Esophagus muscularis mucosa (tissue), 4 donors: ENCODE data around the gene ARHGDIG. TPM values are rescaled to one million over a fixed set of nuclear protein-coding genes. Genes with fewer than 3 reads are reported as not detected.

ENCODE experiments used
- DNase-seq: peaks from one replicate; pipeline ENCODE4 v3.0.0-alpha.2; 2017; ENCODE audit errors: extremely low spot score
- H3K27ac ChIP-seq, 4 donors: fragments of 200-600 bp; sonication (generic); replicated peaks in 1 of 4; 1 replicate in 3 of 4; 2 replicates in 1 of 4; pipeline ENCODE4 v1.5.1; 2016 to 2019; ENCODE audit warnings: mild to moderate bottlenecking in 1 of 4
- H3K27me3 ChIP-seq, 4 donors: fragments of 200-600 bp; sonication (generic); one replicate each; pipeline versions ENCODE4 v1.5.1 to v1.6.0; 2016 to 2019
- H3K36me3 ChIP-seq, 4 donors: fragments of 200-600 bp; sonication (generic); one replicate each; pipeline ENCODE4 v1.5.1; 2016 to 2019
- H3K4me1 ChIP-seq, 4 donors: fragments of 200-600 bp; sonication (generic); one replicate each; pipeline ENCODE4 v1.5.1; 2016 to 2019
- H3K4me3 ChIP-seq, 4 donors: fragments of 200-600 bp; sonication (generic); 1 replicate in 2 of 4; 2 replicates in 2 of 4; pipeline ENCODE4 v1.5.1; 2016 to 2019; ENCODE audit warnings: mild to moderate bottlenecking in 4 of 4, moderate library complexity in 1 of 4
- H3K9me3 ChIP-seq, 4 donors: fragments of 200-600 bp; sonication (generic); 1 replicate in 3 of 4; 2 replicates in 1 of 4; pipeline ENCODE4 v1.5.1; 2016 to 2019
- CTCF ChIP-seq, 3 experiments: fragments of 200-600 bp in 2 of 3; fragments of 450-650 bp in 1 of 3; sonication (generic) in 2 of 3; IDR thresholded peaks; one replicate each; pipeline ENCODE4 v1.5.1; 2017 to 2019; ENCODE audit warnings: antibody characterized with exemption in 3 of 3, mild to moderate bottlenecking in 2 of 3, moderate library complexity in 1 of 3
- EP300 ChIP-seq: sonication (generic); formaldehyde crosslinking; IDR thresholded peaks from one replicate; pipeline ENCODE4 v1.6.1; 2017; ENCODE audit warnings: antibody characterized with exemption
- POLR2A ChIP-seq: fragments of 450-650 bp; IDR thresholded peaks from one replicate; pipeline ENCODE4 v1.6.1; 2017; ENCODE audit warnings: antibody characterized with exemption, moderate library complexity, mild to moderate bottlenecking, low read depth
- POLR2AphosphoS5 ChIP-seq, 2 donors: sonication (generic); formaldehyde crosslinking; IDR thresholded peaks; one replicate each; pipeline ENCODE4 v1.6.1; 2017; ENCODE audit warnings: antibody characterized with exemption in 2 of 2
- WGBS: methylation state at CpG from one replicate; pipeline ENCODE4 v1.1.5; 2018; 5-methylcytosine and 5-hydroxymethylcytosine counted together
- intact Hi-C: fragments of 100-400 bp; cut with DNase I; formaldehyde crosslinking; loops from one replicate; pipeline ENCODE4 v1.15.1; 2023
- total RNA-seq, 4 donors: library from RNA; depleted of rRNA; stranded (reverse); fragments of >200 nt; gene quantifications; one replicate each; pipeline versions ENCODE4 v1.1.0 to v1.2.1, GENCODE V29; 2016

Gene ARHGDIG
- total RNA-seq, 4 donors from 2014 or later: 0.80 to 4.8 (median 3.0) TPM

- Histone ChIP-seq H3K4me1 (no peaks in the 10 kb centered on the region), H3K9me3 (no peaks in the 10 kb centered on the region), H3K36me3 (peaks cover 46 to 96% (median 84%) of the 10 kb centered on the region in 4 donors), H3K27me3 (no peaks in the 10 kb centered on the region), H3K4me3 (no peak overlapping the region), H3K27ac (no peak overlapping the region)
- DNase-seq: no peak
- TF ChIP-seq EP300 (no peak), POLR2A (no peak), POLR2AphosphoS5 (IDR thresholded peaks at IDR 0.05) (no peak), CTCF (IDR thresholded peaks at IDR 0.05) (no peak)
- 87% methylated on average over 10 of the region's 10 CpGs for WGBS
- intact Hi-C loops: no loop called here
Measured at GRCh38 chr16:259226-259625, 21.2 kb upstream of the ARHGDIG start.

GRCh38 chr16:259814-260253 lies 20.6 kb upstream of the ARHGDIG start:
- Histone ChIP-seq H3K4me3 (no peak overlapping the region), H3K4me1 (no peaks in the 10 kb centered on the region), H3K27ac (no peak overlapping the region), H3K27me3 (no peaks in the 10 kb centered on the region), H3K36me3 (peaks cover 46 to 96% (median 84%) of the 10 kb centered on the region in 4 donors), H3K9me3 (no peaks in the 10 kb centered on the region)
- intact Hi-C loops: no loop called here
- no peak for DNase-seq
- TF ChIP-seq POLR2AphosphoS5 (IDR thresholded peaks at IDR 0.05) (no peak), EP300 (no peak), POLR2A (no peak), CTCF (IDR thresholded peaks at IDR 0.05) (no peak)
- WGBS: 88% methylated on average over 7 of the region's 13 CpGs

GRCh38 chr16:260326-260725 lies 20.1 kb upstream of the ARHGDIG start:
- Histone ChIP-seq H3K4me3 (no peak overlapping the region), H3K4me1 (no peaks in the 10 kb centered on the region), H3K27me3 (no peaks in the 10 kb centered on the region), H3K36me3 (peaks cover 44 to 96% (median 83%) of the 10 kb centered on the region in 4 donors), H3K9me3 (no peaks in the 10 kb centered on the region), H3K27ac (no peak overlapping the region)
- DNase-seq: no peak
- TF ChIP-seq POLR2AphosphoS5 (IDR thresholded peaks at IDR 0.05): no peak
- TF ChIP-seq CTCF (IDR thresholded peaks at IDR 0.05): no peak
- TF ChIP-seq POLR2A: no peak
- TF ChIP-seq EP300: no peak
- WGBS: 92% methylated on average over 17 of the region's 19 CpGs
- intact Hi-C loops: no loop called here

- intact Hi-C loops: no loop called here
- no peak for TF ChIP-seq EP300
- TF ChIP-seq POLR2AphosphoS5 (IDR thresholded peaks at IDR 0.05): no peak
- TF ChIP-seq POLR2A: no peak
- no peak for TF ChIP-seq CTCF (IDR thresholded peaks at IDR 0.05)
- Histone ChIP-seq H3K4me1 (peaks cover 0 to 5% (median 3%) of the 10 kb centered on the region in 4 donors), H3K27ac (no peak overlapping the region), H3K4me3 (no peak overlapping the region), H3K36me3 (peaks cover 39 to 92% (median 78%) of the 10 kb centered on the region in 4 donors), H3K27me3 (no peaks in the 10 kb centered on the region), H3K9me3 (no peaks in the 10 kb centered on the region)
- 87% methylated on average over 23 of the region's 28 CpGs for WGBS
- no peak for DNase-seq
Measured at GRCh38 chr16:261031-261691, 19.2 kb upstream of the ARHGDIG start.
